GM19023 (cell line): Measurements from ENCODE around the gene SMPD3.

Experiments
- ATAC-seq: cut with Tn5 transposase; IDR thresholded peaks from one replicate; pipeline ENCODE4 v1.9.1; 2021; ENCODE audit warnings: mild to moderate bottlenecking, moderate library complexity; ENCODE audit not compliant: unreplicated experiment

Gene SMPD3

DNA sequence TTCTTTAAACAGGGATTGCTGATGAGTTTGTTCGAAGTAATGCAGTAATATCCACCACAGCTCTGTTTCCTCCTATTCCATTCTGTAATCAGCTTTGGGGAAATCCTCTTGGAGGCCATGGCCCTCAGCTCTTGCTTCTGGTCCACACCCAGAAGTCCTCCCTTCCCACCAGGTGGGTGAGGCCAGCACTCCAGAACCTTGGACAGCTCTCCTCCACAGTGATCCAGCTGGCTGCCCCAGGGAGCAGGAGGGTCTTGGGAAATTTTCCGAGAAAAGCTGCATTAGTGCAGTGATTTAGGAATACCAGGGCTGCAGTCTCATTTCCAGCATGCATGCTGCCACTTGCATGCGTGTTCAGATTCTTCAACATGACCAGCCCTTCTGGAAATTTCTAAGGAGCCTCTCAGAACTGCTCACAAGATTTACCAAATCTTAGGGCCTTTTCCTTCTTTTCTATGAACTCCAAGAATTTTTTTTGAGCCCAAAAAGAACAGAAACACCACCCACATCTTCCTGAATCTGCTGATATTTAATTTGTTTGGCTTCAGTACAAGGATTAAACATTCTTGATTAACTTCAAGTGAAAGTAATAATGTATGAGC is 4.2 kb downstream of the SMPD3 start:
- no peak for ATAC-seq

DNA sequence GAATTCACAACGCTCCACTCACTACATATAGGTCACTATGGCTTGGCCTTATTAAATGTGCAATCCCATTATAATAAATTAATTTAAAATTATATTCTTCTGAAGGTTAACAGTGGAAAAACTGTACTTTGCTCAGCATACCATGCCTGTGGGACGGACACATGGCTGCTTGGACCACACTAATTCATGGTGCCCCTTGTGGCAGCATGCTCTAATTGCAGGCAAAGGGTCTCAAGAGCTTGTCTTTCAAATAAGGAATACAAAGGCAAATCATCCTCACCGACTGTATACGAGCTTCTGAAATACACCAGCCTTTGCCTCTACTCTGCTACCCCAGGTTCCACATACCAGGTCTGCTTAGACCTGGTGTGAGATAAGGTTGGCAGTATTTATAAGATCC is 11.7 kb downstream of the SMPD3 start:
- ATAC-seq = no peak

DNA sequence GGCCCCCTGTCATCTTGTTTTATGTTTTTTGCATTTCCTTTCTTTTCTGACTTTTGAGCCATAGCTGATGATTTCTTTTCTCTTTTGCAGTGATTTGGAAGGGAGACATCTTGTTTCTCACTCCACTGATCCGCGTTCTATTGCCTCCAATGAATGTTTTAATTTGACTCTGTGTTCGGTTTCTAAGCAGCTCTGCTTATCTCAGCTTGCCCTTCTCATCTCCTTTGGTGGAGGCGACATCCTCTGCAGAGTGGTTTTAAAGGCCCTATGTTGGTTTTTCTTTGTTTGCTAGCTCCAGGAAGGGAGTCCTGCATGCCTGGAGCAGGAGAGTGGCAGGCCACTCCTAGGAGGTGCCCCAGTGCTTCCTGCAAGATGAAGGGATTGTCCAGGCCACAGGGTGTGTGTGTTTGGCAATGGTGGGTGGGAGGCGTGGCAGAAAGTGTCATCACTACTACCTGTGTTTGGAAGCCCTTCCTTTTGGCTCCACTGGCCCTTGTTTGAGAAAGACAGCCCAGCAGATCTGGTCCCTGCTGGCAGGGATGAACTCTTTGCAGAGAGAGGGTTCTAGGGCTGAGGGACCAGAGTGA is 13.6 kb downstream of the SMPD3 start:
- ATAC-seq = no peak

DNA sequence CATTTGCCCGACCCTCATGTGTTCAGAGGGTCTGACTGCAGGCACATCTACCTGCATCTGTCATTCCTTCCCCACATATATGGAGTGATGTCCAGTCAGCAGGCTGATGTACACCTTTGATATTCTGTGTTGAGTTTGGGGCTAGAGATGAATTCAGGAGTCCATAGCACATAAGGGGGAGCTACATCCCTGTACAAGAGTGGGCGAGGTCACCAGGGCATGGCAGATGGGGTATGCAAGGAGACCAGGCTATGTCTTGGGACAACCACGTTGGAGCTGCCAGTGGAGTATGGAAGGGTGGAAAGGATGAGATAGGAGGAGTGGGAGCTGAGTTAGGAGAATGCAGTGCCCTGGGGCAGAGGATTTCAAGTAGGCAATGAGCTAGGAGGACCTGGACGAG is 15.0 kb downstream of the SMPD3 start:
- ATAC-seq = no peak

DNA sequence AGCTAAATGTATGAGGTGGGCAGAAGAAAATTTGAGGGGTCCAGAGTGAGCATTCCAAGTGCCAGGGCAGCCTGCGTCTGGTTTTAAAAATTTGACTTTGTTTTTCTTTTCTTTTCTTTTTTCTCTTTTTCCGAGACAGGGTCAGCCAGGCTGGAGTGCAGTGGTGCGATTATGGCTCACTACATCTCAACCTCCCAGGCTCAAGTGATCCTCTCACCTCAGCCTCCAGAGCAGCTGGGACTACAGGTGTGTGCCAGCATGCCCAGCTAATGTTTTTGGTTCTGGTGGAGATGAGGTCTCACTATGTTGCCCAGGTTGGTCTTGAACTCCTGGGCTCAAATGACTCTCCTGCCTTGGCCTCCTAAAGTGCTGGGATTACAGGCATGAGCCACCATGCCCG is 15.6 kb downstream of the SMPD3 start:
- ATAC-seq = no peak

DNA sequence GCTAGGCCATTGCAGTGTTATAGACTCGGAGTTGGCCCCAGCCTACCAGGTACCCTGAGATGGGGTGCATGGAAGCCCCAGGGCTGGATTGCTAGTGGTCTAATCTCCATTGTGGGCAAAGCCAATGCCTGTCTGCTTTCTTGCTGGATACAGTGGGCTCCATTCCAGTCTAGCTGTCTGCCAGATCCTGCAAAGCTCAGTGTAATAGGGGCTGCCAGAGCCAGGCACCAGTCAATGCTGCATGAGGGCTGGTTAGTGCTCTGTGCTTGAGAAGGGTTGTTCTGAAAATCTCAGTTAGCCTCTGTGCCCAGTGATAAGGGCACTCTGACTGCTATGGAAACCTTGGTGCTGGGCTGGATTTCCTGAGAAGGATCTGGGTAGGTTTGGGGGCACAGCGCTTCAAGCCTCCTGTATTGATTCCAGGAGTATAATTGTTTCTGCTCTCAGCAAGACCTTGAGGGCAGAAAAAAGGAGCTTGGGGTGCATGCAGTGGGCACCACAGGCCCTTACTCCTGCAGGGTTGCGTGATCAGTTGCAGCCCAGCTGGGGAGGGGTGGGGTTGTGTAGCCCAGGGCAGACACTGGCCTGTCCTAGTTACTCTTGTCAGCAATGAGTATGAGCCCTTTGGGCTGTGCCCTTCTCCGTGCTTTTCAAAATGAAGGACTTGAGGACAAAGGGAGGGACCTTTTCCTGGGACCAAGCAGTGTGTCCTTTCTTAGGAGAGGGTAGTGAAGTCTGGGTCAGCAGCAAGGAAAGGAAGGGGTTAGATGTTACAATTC is 19.0 kb downstream of the SMPD3 start:
- ATAC-seq = no peak

DNA sequence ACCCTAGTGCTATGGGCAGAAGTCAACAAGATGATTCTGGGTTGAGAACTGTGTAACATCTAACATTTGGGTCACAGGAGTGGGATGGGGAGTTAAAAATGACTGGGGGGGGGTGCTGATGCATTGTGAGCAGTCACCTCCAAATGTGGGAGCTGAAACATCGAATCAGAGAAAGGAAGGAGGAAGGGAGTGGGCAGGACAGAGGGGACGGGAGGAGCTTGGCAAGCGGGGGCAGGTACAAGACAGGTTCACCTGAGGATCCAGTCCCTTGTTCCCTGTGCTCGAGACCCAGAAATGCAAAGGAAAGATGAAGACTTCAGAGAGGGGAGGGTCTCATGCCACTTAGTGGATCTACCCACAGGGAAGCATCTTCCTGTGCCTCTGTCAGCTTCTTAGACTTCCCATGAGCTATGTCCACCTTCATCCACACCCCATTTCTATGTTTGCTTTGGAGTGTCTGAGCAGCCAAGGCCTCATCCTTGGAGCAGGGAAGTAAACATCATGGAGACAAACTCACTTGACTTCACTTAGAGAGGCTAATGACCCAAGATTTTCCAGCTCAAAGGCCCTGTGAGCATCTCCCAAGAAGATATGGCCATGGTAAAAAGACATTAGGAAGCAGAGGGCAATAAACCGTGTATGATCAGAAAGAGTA is 20.5 kb downstream of the SMPD3 start:
- ATAC-seq = no peak

DNA sequence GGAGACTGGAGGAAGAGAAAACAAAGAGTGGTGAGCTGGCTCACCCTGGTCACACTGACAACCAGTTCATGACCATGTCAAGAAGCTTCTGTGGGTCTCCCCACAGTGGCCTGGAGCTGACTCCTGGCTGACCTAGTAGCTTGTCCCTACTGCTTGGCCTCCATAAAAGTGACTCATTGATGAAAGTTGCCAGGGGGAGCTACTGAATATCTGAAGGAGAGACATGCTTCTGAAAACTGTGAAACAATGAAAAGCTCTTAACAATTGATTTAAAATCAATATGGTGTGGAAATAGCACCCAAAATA is 22.0 kb downstream of the SMPD3 start:
- no peak for ATAC-seq

DNA sequence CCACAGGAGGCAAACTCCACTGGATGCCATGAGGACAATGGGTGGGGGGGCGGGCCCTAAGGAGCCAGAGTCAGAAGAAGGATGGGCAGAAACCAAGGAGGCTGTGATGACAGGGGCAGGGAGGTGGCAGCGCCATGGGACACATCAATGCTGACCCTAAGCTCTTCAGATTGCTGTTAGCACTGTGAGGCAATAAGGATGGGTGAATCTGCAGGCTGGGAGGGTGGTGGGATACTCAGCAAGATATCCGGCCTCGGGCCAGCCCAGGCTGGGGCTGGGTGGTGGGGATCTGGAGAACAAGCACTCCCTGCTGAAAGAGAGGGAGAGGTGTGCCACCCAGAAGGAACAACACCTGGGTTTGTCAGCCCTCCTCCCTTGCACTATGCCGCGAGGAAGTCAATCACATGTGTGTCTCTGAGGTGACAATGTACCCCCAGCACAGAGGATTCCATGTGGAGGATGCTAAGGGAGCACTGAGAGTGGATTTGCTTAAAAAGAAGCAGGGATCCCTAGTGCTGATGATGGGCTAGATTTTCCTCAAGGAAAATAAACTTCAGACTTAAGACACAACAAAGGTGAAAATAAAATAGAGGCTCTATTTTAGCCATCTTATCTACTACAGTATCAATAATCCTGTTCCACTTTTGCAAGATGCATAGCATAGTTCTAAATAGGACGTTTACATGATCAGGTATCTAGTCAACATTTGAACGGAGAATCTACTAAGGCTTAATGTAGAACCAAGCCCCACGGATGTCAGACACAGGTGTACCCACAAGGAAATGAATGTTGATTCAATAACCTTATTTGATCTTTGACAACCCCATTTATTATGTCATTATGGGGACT is 22.6 kb downstream of the SMPD3 start:
- no peak for ATAC-seq

DNA sequence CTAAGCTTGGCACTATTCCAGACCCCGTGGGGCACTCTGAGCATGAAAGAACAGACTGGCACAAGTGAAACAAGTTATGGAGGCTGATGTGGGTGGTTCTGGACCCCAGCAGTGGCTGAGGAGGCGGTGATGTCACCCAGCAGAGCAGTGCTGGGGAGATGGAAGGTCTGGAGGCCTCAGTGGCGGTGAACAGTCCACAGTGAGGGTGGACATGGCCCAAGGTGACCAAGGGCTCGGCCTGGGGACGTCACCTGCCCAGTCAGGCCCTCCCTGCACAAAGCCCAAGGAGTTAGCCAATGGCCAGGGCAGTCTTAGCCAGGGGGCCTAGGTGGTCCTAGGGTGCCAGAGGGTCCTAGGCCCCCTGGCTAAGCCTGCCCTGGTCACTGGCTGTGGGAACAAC is 24.5 kb downstream of the SMPD3 start:
- no peak for ATAC-seq

DNA sequence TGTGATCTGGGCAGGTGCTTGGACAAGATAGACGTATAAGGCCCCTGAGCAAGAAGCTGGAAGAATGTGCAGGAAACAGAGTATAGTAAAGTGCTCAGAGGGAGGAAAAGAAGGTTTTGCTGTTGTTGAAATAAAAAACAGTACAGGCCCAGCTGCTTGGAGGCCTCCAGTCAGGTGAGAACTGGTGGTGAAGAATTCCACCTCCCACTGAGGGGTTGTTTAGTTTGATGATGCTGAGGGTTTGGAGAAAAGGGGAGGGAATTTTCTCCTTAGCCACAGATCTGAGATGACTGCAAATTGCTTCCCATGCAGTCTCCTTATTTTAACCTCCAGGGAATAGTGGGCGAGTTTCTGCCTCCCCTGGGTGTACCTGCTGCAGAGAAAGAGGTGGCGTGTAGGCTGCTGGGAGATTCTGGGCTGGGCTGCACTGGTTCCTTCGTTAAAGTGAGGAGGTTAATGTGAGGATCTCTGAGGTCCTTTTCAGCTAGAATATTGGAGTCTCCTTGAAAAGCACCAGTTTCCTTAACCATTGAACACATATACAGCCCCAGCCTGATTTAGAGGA is 25.8 kb downstream of the SMPD3 start:
- no peak for ATAC-seq

DNA sequence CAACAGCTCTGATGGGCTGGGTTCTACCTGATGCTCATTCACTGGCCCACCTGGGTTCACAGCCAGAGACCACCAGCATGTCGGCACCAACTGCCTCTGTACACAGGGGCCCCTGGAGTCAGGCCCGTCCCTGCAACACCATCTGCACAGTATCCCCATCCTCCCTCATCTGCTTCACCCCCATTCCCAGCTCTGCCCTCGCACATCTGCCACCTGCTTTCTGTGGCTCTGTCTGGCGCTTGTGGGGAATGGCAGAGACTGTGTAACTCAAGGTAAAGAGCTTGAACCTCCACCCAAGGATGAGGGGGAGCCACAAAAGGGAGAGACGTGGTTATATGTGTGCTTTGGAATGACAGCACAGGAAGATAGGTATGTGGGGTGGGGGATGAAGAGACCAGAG is 27.2 kb downstream of the SMPD3 start:
- no peak for ATAC-seq

DNA sequence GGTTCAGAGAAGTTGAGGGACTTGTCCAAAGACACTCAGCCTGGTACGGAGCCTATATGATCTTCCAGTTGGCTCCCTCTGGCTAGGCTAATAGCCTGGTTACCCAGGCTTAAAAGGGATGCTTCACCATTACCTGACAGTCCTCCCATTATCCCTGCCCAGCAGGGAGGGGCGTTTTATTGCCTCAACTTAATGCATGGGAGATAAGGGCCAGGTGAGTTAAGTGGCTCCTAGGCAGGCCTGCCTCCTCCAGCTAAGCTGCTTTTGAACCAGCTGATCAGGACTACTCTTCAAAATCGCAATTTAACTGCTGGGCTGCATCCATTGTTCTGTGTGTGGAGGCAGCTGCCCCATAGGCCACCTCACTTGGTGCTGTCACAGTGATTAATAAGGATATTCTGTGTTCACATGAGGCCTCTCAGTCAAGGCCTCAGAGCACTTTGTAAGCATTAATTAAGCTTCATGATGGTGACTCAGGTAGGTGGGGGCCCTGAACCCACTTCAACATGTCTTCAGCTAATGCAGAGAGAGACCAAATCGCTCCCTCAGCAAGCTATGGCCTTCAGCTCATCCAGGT is 27.9 kb downstream of the SMPD3 start:
- ATAC-seq = no peak

DNA sequence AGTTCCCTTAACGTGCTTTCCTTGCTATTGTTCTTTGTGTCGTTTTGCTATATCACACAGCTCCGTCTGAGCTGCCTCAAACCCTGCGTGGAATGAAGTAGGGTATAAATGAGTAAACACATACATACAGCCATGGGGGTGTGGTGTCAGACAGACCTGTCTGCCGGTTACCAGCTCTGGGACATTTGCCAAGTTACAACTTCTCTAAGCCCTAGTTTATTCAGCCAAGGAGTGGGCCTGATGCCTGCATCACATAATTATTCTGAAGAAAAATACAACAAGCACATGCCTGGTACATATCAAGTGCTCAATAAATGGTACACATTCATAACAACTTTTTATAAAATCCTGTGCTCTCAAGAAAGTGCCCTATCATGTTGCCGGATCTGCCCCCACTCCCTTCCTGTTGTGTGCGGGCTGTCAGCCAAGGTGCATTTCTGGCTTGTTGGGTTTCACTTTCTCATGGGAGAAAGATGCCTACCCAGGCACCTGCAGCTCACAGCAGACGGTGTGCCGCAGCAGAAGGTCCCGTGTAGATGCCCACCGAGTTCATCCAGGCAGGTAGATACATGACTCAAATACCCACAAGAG is 30.5 kb downstream of the SMPD3 start:
- peak; percentile 55 for ATAC-seq

DNA sequence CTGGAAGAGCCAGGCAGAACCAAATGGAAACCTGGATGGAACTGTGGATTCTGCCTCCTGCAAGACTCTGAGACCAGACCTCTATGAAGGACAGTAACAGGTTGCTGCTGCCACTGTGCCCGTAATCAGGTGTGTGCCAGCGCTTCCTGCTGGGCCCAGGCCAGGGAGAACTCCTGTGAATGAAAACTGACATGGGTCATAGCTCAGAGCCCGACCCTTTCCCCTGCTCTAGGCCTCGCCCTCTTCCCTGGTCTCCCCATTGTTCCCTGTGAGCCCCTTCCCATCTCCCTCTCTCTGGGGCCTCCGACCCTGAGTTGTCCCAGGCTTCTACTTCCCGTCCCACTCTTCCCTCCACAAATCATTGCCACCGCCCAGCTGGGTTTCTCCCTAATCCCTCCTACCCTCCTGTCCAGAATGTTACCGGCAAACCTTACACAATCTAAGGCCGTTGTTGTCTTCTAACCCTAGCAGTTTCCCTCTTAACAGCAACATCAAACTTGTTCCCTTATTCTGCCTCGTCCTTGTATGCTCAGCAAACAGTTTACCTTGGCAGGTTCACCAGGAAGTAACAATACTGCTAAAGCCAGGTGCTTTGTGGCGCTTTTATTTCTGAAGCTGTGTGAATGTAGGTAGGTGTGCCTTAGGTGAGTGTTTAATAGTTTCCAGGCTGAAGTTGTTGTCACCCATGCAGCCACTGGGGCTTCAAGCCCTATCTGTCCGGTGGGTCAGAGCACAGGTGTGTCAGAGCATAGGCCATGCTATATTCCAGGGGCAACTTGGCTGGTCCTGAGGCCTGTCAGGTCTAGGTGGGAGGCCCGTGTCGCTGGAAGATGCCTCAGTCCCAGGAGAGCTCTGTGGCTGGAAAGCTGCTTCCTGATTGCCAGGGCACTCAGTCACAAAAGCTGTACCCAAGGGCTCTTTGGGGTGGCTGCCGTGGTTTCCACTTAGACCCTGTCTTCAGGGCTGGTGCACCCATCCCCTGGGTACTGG is 32.0 kb downstream of the SMPD3 start:
- ATAC-seq = no peak

DNA sequence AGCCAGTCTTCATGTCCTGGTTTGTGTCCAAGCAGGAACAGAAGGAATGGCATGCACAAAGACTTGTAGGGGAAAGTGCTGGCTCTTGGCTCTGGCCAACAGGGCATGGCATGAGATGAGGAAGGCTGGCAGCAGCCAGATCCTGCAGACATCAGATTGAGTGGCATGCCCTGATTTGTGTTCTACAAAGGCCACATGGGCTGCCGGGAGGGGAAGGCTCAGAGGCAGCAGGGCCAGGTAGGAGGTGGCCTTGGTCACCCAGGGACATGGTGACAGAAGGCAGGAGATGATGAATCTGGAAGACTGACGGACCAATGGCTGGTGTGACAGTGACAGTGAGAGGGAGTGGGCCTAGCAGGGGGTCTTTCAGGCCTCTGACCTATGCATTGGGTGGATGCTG is 33.7 kb downstream of the SMPD3 start:
- ATAC-seq = no peak

DNA sequence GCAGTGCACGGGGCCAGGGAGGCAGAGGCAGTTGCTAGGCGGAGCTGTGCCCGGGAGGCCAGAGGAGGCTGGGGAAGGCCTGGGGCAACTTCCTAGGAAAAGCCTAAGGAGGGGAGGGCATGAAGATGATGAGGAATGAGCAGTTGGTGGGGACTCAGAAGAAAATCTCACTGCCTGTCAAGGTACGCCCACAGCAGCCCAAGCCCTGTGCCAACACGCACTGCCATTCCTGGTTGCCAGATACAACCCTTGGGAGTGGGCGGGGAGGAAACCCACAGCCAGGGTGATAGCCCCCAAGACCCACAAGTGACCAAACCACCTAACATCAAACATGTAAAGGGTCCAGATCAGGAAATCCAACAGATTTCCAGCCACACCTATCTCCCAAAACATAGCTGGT is 36.2 kb downstream of the SMPD3 start:
- no peak for ATAC-seq

DNA sequence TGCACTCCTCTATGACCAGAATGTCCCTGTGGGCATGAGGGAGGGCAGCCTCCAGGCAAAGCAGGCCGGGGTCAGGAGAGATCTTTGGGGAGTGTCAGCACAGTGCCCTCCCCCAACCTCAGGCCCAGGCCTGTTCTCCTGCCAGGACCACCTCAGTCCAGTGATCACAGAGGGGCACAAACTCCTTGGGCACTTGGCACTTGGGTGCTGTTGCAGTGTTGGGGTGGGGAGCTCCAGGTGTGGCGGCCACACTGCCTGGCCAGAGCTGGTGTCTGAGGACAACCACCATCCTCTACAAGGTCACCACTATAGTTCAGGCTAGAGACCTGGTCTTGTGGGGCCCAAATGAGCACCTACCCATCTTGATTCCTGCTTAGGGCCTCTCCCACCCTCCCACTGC is 37.2 kb downstream of the SMPD3 start:
- no peak for ATAC-seq

DNA sequence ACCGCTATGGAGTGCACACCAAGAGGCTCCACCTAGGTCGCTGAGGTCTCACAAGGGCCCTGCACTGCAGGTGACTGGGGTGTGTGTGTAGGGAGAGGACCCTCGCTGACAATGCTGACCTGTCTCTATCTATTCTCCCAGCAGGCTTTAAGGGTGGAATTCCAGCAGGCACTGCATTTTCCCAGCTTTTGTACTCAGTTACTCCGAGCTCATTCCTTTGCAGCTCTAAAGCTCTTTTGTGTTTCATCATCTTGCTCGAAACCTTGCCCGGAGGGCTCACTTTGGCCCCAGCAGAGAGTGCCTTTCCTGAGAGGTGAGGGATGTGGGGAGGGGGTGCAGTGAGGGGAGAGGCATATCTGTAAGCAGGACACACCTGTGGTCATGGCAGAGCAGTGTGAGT is 39.3 kb downstream of the SMPD3 start:
- no peak for ATAC-seq
